ENCODE data around the gene NAXD.
"Not testable (repeated sequence)": the region's sequence is repeated elsewhere in the genome, so short reads cannot be mapped to it uniquely, and the experiment has no call there.

NAXD gene

GRCh38 chr13:110628952-110629701, 13.8 kb downstream of the NAXD start:
- no peak for DNase-seq

- DNase-seq = no peak
Observed at GRCh38 chr13:110629735-110630134, 14.4 kb downstream of the NAXD start.

DNA sequence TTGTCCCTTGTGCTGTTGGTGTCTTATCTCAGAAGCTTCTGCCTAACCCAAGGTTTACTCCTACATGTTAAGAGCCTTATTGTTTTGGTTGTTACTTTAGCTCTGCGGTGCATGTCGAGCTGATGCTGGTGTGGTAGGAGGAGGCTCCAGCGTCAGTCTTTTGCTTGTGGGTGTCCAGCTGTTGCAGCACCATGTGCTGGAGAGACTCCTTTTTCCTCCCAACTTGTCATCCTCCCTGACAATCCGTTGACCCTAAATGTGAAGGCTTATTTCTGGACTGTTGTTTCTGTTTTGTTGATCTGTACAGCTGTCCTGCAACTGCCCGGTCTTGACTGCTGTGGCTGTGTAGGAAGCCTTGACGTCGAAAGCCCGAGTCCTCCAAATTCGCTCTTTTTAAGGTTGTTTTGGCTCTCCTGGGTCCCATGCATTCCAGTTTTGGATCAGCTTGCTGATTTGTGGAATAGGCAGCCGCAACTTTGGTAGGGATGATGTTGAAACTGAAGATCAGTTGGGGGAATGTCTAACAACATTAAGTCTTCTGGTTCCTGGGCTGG, 15.3 kb downstream of the NAXD start:
- no peak for DNase-seq

DNA sequence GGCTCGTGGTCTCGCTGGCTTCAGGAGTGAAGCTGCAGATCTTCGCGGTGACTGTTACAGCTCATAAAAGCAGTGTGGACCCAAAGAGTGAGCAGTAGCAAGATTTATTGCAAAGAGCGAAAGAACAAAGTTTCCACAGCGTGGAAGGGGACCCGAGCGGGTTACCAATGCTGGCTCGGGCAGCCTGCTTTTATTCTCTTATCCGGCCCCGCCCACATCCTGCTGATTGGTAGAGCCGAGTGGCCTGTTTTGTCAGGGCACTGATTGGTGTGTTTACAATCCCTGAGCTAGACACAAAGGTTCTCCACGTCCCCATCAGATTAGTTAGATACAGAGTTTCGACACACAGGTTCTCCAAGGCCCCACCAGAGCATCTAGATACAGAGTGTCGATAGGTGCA, 16.9 kb downstream of the NAXD start:
- not testable (repeated sequence) for DNase-seq

- no peak for DNase-seq
Observed at GRCh38 chr13:110633776-110634175, 18.4 kb downstream of the NAXD start.

DNA sequence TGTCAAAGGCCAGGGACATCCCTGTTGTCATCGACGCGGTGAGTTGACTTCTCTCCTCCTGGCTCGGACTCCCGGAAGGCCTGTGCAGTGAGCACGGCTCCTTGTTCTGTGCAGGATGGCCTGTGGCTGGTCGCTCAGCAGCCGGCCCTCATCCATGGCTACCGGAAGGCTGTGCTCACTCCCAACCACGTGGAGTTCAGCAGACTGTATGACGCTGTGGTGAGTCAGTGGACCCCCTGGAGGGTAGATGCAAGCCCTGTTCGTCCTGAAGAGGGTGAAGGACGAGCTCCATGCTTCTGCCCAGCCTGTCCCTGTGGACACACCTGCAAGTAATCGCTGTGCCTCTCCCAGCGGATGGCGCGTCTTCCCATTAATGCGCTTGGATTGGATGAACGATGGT, 19.2 kb downstream of the NAXD start:
- DNase-seq = no peak

GRCh38 chr13:110635405-110636002, 20.2 kb downstream of the NAXD start:
- no peak for DNase-seq

DNA sequence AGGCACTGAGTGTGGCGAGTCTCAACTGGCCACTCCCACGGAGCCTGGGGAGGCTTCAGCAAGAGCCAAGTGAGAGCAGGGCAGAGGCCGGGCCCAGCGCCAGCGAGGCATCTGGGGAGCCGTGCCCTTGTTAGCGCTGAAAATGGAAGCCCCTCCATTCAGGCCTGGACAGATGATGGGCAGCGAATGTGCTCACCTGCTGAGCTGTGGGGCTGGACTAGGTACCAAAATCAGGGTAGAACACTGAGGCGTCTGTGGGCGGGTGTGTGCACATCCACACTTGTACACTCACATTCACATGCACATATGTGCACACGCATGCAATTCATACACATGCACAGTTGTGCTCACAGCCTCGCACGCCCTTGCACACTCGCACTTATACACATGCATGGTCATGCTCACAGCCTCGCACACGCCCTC, 20.7 kb downstream of the NAXD start:
- no peak for DNase-seq

DNA sequence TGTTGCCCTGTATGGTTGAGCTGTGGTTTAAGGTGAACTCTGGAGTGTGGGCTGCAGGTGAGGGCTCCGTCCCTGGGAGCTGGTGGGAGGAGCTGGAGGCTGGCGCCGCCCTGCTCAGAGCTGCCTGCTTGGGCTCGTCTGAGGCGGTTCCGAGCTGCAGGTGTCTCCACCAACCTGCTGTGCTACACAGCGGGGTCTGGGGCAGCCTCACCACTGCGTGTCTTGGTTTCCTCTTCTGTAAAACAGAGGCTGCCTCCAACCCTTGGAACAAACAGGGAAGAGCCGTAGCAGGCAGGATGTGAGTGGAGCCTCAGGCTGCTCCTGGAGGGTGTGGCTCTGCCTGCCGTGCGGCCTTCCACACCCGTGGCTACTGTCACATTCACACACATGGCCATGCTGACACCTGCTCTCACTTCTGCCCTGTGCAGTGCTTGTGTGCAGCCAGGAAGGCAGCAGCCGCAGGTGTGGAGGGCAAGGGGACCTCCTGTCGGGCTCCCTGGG, 21.4 kb downstream of the NAXD start:
- DNase-seq = no peak

- DNase-seq = no peak
Observed at GRCh38 chr13:110637275-110637674, 21.9 kb downstream of the NAXD start.

DNA sequence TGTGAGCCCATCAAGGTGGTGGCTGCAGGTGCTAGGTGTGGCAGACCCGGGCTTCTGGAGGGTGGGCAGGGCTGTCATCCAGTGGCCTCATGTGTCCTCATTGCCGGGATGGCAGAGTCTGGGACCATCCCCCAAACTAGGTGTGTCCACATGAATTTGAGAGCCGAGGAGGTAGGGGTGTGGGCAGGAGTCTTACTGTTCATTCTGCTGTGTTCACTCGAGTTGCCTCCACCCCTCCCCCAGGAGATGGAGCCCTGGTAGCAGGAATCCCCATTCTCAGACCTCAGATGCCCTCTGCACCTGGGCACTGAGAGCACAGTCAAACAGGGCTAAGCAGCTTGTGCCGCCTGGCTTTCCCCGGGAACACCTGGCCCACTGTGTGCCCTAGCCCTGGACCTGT, 22.4 kb downstream of the NAXD start:
- DNase-seq = no peak

DNA sequence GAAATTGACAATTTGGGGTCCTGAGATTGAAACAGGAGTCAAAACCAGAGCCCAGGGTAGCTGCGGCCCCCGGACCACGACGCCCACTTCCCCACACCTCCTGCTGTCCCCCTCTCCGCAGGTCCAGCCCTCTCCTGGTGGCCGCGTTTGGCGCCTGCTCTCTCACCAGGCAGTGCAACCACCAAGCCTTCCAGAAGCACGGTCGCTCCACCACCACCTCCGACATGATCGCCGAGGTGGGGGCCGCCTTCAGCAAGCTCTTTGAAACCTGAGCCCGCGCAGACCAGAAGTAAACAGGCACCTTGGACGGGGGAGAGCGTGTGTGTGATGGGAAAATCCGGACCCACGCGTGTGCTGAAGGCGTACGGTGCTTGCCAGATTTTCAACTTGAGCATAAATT, 22.9 kb downstream of the NAXD start:
- no peak for DNase-seq

GRCh38 chr13:110638814-110639806, 23.8 kb downstream of the NAXD start:
- no peak for DNase-seq

GRCh38 chr13:110639935-110640334, 24.6 kb downstream of the NAXD start:
- no peak for DNase-seq

GRCh38 chr13:110640591-110641029, 25.3 kb downstream of the NAXD start:
- DNase-seq = no peak

DNA sequence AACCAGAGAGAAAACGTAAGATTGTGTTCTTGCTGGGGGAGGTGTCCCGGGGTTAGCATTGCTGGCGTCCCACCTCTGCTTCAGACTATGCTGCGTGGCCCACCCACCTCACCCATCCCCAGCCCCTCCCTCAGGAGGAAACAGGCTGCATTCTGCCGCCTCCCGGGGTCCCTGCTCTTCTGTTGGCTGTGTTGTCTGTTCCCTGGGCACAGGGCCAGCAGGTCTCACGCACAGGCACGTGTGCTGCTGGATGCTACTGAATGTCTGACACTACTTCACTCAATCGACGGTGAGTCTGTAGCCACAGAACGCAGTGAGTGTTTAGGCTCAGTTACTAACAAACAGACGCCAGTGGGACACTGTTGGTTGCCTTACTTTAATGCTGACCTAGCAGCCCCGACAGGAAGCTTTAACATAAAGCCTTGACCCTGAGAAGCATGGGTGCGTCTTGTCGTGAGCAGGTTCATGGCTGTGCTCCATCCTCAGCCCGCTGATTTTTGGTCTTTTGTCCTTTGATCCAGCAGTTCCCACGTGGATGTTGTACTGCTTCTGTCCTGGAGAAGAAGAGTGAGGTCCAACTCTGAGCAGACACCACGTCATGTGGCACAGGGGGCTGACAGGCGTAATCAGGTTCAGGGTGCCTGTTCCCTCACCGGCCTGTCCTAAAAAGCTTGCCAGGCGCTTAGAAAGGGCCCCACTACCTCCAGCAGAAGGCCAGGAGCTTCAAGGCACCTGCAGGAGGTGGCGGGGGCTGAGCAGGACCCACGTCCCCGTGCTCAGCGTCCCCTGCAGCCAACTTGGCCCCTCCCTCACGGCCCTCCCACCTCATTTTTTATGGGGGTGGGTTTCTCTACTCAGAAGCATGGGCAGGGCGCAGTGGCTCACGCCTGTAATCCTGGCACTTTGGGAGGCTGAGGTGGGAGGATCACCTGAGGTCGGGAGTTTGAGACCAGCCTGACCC, 26.0 kb downstream of the NAXD start:
- no peak for DNase-seq

- DNase-seq = no peak
Observed at GRCh38 chr13:110642291-110642981, 27.1 kb downstream of the NAXD start.

DNA sequence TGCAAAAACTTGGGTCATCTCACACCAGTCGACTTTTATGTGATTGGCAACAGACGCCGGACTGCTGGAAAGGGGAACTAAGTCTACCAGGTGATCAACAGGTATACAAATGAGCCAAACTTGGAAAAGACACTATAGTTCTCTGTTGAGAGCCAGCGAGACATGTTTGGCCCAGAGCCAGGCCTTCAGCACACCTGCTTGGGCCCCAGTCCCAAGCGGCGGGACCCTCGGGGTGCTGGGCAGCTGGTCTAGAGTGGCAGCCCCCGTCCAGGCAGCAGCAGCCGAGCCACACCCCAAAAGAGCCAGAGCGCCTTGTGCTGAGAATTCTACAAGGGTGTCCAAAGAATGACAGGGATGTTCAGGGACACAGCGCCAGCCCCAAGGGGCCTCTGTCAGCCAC, 28.0 kb downstream of the NAXD start:
- no peak for DNase-seq

- DNase-seq = no peak
Observed at GRCh38 chr13:110643768-110644421, 28.6 kb downstream of the NAXD start.

GRCh38 chr13:110644892-110645521, 29.7 kb downstream of the NAXD start:
- no peak for DNase-seq
